Stomach (tissue), 4 donors: ENCODE results near the gene FGF23.

Source experiments
- POLR2A ChIP-seq, 4 donors: fragments of 450-650 bp; IDR thresholded peaks; one replicate each; pipeline ENCODE4 v1.6.1; 2016; ENCODE audit warnings: antibody characterized with exemption in 4 of 4, control low read depth in 2 of 4, mild to moderate bottlenecking in 1 of 4, moderate library complexity in 1 of 4
- POLR2AphosphoS5 ChIP-seq, 3 donors: sonication (generic); formaldehyde crosslinking; IDR thresholded peaks; one replicate each; pipeline ENCODE4 v1.6.1; 2016; ENCODE audit warnings: antibody characterized with exemption in 3 of 3
- TF ChIP-seq, protein P1 (sequence below), 7 experiments: fragments of 450-650 bp in 4 of 7; fragments of 200-600 bp in 3 of 7; sonication (generic) in 3 of 7; IDR thresholded peaks; one replicate each; pipeline ENCODE4 v1.5.1; 2016 to 2019; ENCODE audit warnings: antibody characterized with exemption in 7 of 7, control low read depth in 2 of 7, mild to moderate bottlenecking in 1 of 7

DNA sequence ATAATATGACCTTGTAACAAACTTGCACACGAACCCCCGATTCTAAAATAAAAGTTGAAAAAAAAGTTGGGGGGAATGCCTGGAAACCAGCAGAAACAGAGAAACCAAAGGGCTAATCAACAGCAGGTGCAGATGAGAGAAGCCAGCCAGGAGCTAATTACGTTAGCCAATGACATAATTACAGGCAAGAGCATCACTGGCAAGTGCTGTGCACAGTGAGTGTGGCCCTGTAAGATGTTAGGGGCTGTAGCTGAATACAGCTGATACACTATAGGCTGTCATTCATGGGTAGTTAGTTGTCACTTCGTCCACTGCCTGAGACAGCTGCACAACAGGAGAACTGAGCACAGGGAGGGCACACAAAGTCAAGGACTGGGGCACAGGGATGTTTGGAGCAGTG lies 7.3 kb upstream of the FGF23 start:
- TF ChIP-seq, protein P1, sequence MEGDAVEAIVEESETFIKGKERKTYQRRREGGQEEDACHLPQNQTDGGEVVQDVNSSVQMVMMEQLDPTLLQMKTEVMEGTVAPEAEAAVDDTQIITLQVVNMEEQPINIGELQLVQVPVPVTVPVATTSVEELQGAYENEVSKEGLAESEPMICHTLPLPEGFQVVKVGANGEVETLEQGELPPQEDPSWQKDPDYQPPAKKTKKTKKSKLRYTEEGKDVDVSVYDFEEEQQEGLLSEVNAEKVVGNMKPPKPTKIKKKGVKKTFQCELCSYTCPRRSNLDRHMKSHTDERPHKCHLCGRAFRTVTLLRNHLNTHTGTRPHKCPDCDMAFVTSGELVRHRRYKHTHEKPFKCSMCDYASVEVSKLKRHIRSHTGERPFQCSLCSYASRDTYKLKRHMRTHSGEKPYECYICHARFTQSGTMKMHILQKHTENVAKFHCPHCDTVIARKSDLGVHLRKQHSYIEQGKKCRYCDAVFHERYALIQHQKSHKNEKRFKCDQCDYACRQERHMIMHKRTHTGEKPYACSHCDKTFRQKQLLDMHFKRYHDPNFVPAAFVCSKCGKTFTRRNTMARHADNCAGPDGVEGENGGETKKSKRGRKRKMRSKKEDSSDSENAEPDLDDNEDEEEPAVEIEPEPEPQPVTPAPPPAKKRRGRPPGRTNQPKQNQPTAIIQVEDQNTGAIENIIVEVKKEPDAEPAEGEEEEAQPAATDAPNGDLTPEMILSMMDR (IDR thresholded peaks at IDR 0.05), result no peak
- TF ChIP-seq POLR2A (IDR thresholded peaks at IDR 0.05) (no peak), POLR2AphosphoS5 (IDR thresholded peaks at IDR 0.05) (no peak)
